Left renal cortex interstitium (tissue), 4 donors: ENCODE data around the gene GRIK3. TPM values are rescaled to one million over a fixed set of nuclear protein-coding genes. Genes with fewer than 3 reads are reported as not detected.
"Not testable (repeated sequence)": the region's sequence is repeated elsewhere in the genome, so short reads cannot be mapped to it uniquely, and the experiment has no call there.

ENCODE experiments used
- DNase-seq, 4 donors: peaks; one replicate each; pipeline ENCODE4 v3.0.0-alpha.2; 2013; ENCODE audit warnings: low read depth in 4 of 4, low spot score in 2 of 4, missing footprints in 1 of 4
- polyA plus RNA-seq, 4 donors: library from polyadenylated mRNA; unstranded; fragments of 120-200 nt; gene quantifications; one replicate each; pipeline ENCODE4 v1.2.1, GENCODE V29; 2013; ENCODE audit not compliant: insufficient read length in 4 of 4

GRIK3 gene
- polyA plus RNA-seq, 4 donors = 3.1 to 4.2 (median 3.3) TPM

- no peak for DNase-seq
Observed at GRCh38 chr1:36913484-36914060, 120.7 kb downstream of the GRIK3 start.

DNA sequence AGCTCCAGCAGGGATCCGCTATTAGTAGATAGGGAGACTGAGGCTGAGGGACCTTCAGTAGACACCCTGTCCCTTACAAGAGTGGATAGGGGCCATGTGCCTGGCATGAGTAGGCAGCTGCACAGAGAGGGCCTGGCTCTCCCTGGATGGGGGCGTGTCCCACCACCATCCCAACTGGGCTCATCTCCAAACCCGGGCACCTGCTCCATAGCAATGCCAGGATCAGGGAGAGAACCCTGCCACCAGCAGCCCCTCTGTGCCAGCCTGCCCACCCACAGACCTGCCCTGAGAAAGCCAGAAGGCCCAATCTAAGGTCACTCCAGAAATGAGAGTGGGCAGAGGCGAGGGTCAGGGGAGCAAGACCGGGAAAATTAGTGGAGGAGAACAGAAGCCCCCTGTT is 121.3 kb downstream of the GRIK3 start:
- DNase-seq = no peak

GRCh38 chr1:36912365-36912865 is 121.9 kb downstream of the GRIK3 start:
- DNase-seq = no peak

DNA sequence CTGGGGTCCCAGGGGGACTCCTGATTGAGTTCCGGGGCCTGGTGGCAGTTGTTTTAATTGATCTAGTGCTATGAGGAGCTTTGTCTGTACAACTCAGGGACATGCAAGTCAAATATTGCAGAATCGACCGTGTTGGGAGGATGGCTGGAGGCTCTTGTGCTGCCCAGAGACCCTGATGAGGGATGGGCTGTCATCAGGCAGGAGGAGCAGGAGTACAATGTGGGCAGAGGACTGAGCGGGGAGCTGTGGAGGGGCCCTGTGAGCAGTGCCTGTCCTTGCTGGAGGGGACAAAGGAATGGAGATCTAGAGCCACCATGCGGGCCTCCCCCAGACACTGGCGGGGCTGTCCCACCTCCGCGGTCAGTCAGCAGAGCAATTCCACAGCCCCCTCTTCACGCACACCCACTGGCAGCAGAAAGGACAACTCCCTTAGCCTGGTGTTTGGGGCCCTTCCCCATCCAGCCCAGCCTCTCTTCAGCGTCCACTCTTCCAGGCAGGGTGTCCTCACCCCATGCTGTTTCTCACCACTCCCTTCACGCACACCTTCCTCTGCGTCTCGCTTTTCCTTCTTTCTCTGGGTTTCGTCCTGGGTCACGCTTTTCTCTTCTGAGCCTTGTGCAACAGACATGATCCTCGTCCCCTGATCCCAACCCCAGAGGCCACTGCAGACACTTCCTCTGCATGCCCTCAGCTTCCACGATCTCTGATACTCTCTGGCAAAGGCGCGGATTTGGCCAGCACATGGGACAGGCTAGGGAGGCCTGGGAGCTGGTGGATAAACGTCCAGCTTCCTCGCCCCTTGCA is 122.6 kb downstream of the GRIK3 start:
- no peak for DNase-seq

DNA sequence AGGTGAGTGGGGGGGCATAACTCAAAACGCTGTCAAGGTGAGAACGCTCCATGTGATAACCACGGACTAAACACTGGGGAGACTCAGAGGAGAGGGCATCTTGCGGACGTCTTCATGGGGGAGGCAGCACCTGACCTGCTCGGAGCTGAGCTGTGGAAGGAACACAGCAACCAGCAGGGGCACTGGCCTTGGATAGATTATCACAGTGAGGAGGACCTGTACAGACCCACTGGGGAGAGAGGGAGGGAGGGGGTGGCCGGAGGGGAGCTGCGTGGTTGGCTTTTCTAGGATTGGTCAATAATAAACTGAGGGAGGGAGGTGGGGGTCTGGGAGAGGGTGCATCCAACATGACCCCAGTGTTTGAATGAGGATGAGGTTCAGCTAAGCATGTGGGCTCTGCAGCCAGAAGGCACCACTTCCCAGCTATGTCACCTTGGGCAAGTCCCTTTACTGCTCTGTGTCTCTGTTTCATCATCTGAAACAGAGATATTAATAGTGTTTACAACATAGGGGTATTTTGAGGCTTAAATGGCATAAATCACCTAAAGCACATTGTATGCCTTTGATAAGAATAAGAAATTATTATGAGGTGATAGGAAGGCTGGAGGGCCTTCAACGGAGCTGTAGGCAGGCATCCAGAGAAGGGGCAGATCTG is 123.3 kb downstream of the GRIK3 start:
- no peak for DNase-seq

- DNase-seq = no peak
Observed at GRCh38 chr1:36909946-36910725, 124.2 kb downstream of the GRIK3 start.

DNA sequence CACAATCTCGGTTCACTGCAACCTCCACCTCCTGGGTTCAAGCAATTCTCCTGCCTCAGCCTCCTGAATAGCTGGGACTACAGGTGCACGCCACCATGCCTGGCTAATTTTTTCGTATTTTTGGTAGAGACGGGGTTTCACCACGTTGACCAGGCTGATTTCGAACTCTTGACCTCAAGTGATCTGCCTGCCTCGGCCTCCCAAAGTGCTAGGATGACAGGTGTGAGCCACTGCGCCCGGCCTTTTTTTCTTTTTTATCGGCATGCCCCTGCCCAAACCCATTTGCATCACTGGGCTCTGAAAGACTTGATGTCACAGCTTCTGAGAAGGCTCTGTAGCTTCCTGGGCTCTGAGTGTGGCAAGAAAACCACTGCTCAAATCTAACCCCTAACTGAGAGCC is 125.0 kb downstream of the GRIK3 start:
- DNase-seq = not testable (repeated sequence)

- no peak for DNase-seq
Observed at GRCh38 chr1:36908096-36908495, 126.2 kb downstream of the GRIK3 start.

DNA sequence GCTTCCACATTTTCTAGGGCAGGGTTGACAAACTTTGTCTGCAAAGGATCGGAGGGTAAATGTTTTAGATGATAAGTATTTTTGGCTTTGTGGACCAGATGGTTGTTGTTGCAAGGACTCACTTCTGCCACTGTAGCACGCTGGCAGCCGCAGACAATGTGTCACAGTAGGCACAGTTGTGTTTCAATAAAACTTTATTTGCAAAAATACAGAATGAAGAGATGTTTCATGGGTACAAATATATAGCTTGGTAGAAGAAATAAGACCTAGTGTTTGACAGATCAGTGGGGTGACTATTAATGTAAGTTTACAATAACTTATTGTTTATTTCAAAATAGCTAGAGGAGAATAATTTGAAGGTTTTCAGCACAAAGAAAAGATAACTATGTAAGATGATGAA is 127.8 kb downstream of the GRIK3 start:
- no peak for DNase-seq

DNA sequence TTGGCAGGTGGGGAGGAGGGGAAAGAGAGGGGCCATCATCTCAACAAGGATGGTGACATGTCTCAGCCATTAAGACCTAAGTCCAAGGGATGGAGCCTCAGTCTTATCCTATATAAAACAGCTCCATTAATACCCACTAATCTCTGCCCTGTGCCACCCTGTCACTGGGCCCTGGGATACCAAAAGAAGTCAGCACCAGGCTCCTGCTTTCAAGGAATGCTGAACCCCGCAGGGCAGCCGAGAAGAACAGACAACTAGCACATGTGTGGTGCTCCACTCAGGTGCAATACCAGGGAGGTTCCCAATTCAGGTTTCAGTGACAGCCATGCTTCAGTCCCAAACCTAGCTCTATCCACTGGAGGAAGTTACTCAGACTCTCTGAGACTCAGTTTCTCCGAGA is 128.4 kb downstream of the GRIK3 start:
- DNase-seq = no peak

DNA sequence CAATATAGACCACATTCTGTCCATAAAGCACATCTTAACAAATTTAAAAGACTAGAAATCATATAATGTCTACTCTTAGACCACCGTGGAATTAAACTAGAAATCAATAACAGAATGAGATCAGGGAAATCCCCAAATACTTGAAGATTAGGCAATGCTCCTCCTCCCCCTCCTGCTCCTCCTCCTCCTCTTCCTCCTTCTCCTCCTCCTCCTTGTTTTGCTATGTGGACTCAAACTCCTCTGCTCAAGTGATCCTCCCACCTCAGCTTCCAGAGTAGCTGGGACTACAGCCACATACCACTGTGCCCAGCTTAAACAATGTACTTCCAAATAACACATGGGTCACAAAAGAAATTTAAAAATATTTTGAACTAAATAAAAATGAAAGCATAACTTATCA is 134.2 kb downstream of the GRIK3 start:
- DNase-seq = no peak

GRCh38 chr1:36897813-36898212 is 136.5 kb downstream of the GRIK3 start:
- DNase-seq = not testable (repeated sequence)

- DNase-seq = no peak
Observed at GRCh38 chr1:36894824-36895223, 139.5 kb downstream of the GRIK3 start.

GRCh38 chr1:36890776-36891175 is 143.5 kb downstream of the GRIK3 start:
- DNase-seq = no peak

DNA sequence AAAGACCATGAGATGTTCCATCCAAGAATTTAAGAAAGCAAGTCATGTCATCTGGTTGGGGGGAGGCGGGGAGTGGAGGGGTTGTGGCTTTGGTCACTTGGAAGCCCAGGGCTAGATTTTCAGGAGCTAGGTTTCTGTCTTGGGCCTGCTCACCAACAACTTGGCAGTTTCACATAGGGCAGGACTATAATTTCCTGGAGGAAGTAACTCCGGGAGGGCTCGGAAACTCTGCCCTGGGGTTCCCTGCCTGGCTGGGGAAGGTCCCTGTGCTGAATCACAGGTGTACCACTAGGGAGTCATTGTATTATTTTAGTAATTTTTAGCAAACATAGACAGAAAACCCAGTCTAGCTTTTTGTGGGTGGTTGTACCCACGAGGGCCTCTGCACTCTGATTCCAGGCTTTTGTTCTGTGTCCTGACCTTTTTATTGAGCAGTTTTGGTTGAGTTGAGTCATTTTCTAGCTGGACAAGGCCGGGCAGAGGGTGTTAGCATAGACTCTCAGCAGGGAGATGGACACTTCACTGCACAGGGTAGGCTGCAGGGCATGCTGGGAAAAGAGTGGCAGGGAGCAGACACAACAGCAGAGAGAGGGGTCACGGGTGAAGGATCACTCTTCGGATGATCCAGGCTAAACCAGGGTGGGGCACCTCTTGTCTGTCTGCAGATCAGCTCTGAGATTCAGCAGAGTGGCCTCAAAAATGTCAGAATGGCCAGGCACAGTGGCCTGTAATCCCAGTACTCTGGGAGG is 144.7 kb downstream of the GRIK3 start:
- DNase-seq = no peak

GRCh38 chr1:36888811-36889477 is 145.4 kb downstream of the GRIK3 start:
- no peak for DNase-seq

- no peak for DNase-seq
Observed at GRCh38 chr1:36885540-36886357, 148.6 kb downstream of the GRIK3 start.

- no peak for DNase-seq
Observed at GRCh38 chr1:36884801-36885200, 149.5 kb downstream of the GRIK3 start.
